Endothelial cell of umbilical vein (primary cell): ENCODE data around the gene SKIDA1. TPM values are rescaled to one million over a fixed set of nuclear protein-coding genes. Genes with fewer than 3 reads are reported as not detected.

ENCODE experiments used
- BruUV-seq: library from RNA; stranded (reverse); fragments of 400-500 nt; replicated peaks from 2 replicates; lab custom pipeline; 2021; lab: Mats Ljungman, UMichigan
- CTCF ChIA-PET: fragments of 300-600, 350-600 bp; sonication (Branson Sonifier 250); formaldehyde crosslinking; loops from one replicate; lab custom pipeline; 2021; ENCODE audit warnings: antibody characterized with exemption, inconsistent platforms; lab: Charles Lee
- POLR2A ChIA-PET: fragments of 300-600, 350-600 bp; sonication (Branson Sonifier 250); formaldehyde crosslinking; loops from one replicate; lab custom pipeline; 2021; ENCODE audit warnings: antibody characterized with exemption, inconsistent platforms; lab: Charles Lee
- DNase-seq: peaks from one replicate; pipeline ENCODE4 v3.0.0-alpha.2; 2011; ENCODE audit warnings: low read depth, low spot score
- FAIRE-seq: peaks from 2 replicates; lab custom pipeline; 2011; peaks lifted over from hg19 to GRCh38; lab: Jason Lieb, UNC
- H2AFZ ChIP-seq: 2 replicates; pipeline ENCODE4 v1.6.0; 2012; ENCODE audit warnings: low read depth, low read length, control low read depth, inconsistent platforms
- H3K27ac ChIP-seq: 2 replicates; pipeline ENCODE4 v1.5.1; 2011; ENCODE audit warnings: low read depth, mild to moderate bottlenecking, control low read depth, low read length, moderate library complexity; ENCODE audit not compliant: insufficient read depth
- H3K27me3 ChIP-seq, 2 experiments: 2 replicates each; pipeline versions ENCODE4 v1.6.0 to v1.6.1; 2011; ENCODE audit warnings: low read length in 2 of 2, mixed read lengths in 1 of 2; ENCODE audit not compliant: control insufficient read depth in 2 of 2, insufficient read depth in 2 of 2
- H3K36me3 ChIP-seq, 2 experiments: 2 replicates in 1 of 2; 3 replicates in 1 of 2; pipeline ENCODE4 v1.5.1; 2011; ENCODE audit warnings: low read length in 2 of 2, mild to moderate bottlenecking in 1 of 2, moderate library complexity in 1 of 2; ENCODE audit not compliant: control insufficient read depth in 2 of 2, insufficient read depth in 2 of 2; ENCODE audit errors: extremely low read depth in 1 of 2
- H3K4me1 ChIP-seq: 3 replicates; pipeline ENCODE4 v1.5.1; 2011; ENCODE audit warnings: mild to moderate bottlenecking, low read length; ENCODE audit not compliant: control insufficient read depth, insufficient read depth; ENCODE audit errors: extremely low read depth
- H3K4me2 ChIP-seq: 2 replicates; pipeline ENCODE4 v1.6.1; 2011; ENCODE audit warnings: low read length, control low read depth, mixed read lengths; ENCODE audit not compliant: insufficient read depth
- H3K4me3 ChIP-seq, 3 experiments: fragments of 200-600 bp in 1 of 3; sonication (generic), shearing (Covaris generic) in 1 of 3; replicated peaks in 1 of 3; 2 replicates each; pipeline ENCODE4 v1.5.1; 2011 to 2016; ENCODE audit warnings: control low read depth in 3 of 3, low read length in 3 of 3, mild to moderate bottlenecking in 2 of 3, inconsistent platforms in 1 of 3, low read depth in 1 of 3, moderate library complexity in 1 of 3; ENCODE audit not compliant: insufficient read depth in 1 of 3
- H3K79me2 ChIP-seq: 2 replicates; pipeline ENCODE4 v1.6.0; 2012; ENCODE audit warnings: low read length, inconsistent platforms; ENCODE audit not compliant: control insufficient read depth, insufficient read depth
- H3K9ac ChIP-seq: replicated peaks from 2 replicates; pipeline ENCODE3; 2011; ENCODE audit warnings: low read length, control low read depth; ENCODE audit not compliant: insufficient read depth; ENCODE audit errors: extremely low read depth
- H3K9me1 ChIP-seq: replicated peaks from 3 replicates; pipeline ENCODE4 v1.6.0; 2011; ENCODE audit warnings: mild to moderate bottlenecking, low read length; ENCODE audit not compliant: control insufficient read depth, insufficient read depth; ENCODE audit errors: extremely low read depth
- H3K9me3 ChIP-seq: replicated peaks from 2 replicates; pipeline ENCODE4 v1.5.1; 2012; ENCODE audit warnings: low read length, inconsistent platforms; ENCODE audit not compliant: control insufficient read depth, insufficient read depth
- H4K20me1 ChIP-seq: replicated peaks from 2 replicates; pipeline ENCODE3; 2011; ENCODE audit warnings: mild to moderate bottlenecking, low read length; ENCODE audit not compliant: control insufficient read depth, insufficient read depth; ENCODE audit errors: extremely low read depth
- FOS ChIP-seq: IDR thresholded peaks from 2 replicates; pipeline ENCODE4 v1.6.1; 2011; ENCODE audit warnings: mild to moderate bottlenecking, low read length, moderate library complexity, borderline replicate concordance; ENCODE audit not compliant: insufficient read depth
- JUN ChIP-seq: IDR thresholded peaks from 2 replicates; pipeline ENCODE4 v1.6.1; 2011; ENCODE audit warnings: borderline replicate concordance, low read depth; ENCODE audit not compliant: insufficient read length, insufficient read depth
- POLR2A ChIP-seq: IDR thresholded peaks from 2 replicates; pipeline ENCODE4 v1.6.1; 2012; ENCODE audit warnings: low read depth, mild to moderate bottlenecking, control low read depth, low read length
- dilution Hi-C: fragments of 300-500 bp; cut with MboI; formaldehyde crosslinking; loops from one replicate; pipeline ENCODE4 v1.15.0; 2019; ENCODE audit warnings: low sequenced_read_pairs; ENCODE audit not compliant: extremely low pct_ligation_motif_present
- intact Hi-C: fragments of 100-400 bp; cut with micrococcal nuclease; formaldehyde crosslinking; loops from one replicate; pipeline ENCODE4 v1.10.0; 2022
- microRNA counts: library from miRNA; unstranded; fragments of <30 nt; microRNA quantifications from one replicate; lab custom pipeline; 2016
- microRNA-seq: library from miRNA; unstranded; fragments of <30 nt; microRNA quantifications from one replicate; pipeline ENCODE4 v1.2.0, GENCODE V29; 2021; ENCODE audit warnings: borderline number of aligned reads, borderline replicate concordance
- polyA plus RNA-seq, 4 experiments: library from polyadenylated mRNA; depleted of rRNA in 3 of 4; stranded (reverse) in 3 of 4; unstranded in 1 of 4; fragments of >200 nt; gene quantifications; 2 replicates each; pipeline versions ENCODE4 v1.2.1 to v1.2.3, GENCODE V29; 2011 to 2012; ENCODE audit warnings: missing spikeins in 1 of 4
- small RNA-seq: library from RNA; depleted of rRNA; stranded (forward); fragments of <200 nt; gene quantifications from one replicate; pipeline ENCODE3, GENCODE V24; 2012; ENCODE audit warnings: low replicate concordance, low read depth; ENCODE audit not compliant: insufficient read depth, insufficient read length
- total RNA-seq: library from RNA; stranded (reverse); gene quantifications from 2 replicates; pipeline ENCODE4 v1.2.3, GENCODE V29; 2021

Gene SKIDA1
- total and polyA plus RNA-seq, 2 donors (not counting 3 experiments of a cell fraction or from before 2014, with no cell fraction given): 0.21 to 0.71 TPM

- Histone ChIP-seq H3K4me2 (no peak overlapping the region), H3K27me3 (no peaks in the 10 kb centered on the region), H3K36me3 (no peaks in the 10 kb centered on the region), H3K9me3 (no peaks in the 10 kb centered on the region), H3K79me2 (no peaks in the 10 kb centered on the region), H3K4me1 (no peaks in the 10 kb centered on the region), H3K27ac (no peak overlapping the region), H3K4me3 (no peak overlapping the region), H3K9me1 (no peaks in the 10 kb centered on the region), H2AFZ (no peak overlapping the region), H3K9ac (no peak overlapping the region), H4K20me1 (no peaks in the 10 kb centered on the region)
- intact Hi-C loops: no loop called here
- DNase-seq (no peak), FAIRE-seq (no peak)
- dilution Hi-C loops: no loop called here
- TF ChIP-seq FOS: no peak
- TF ChIP-seq POLR2A: no peak
- TF ChIP-seq JUN: no peak
- POLR2A ChIA-PET: no interaction called here
- CTCF ChIA-PET: interaction anchor here (0.6 to 1.0 kb wide), 2 partner anchors 19 to 58 kb away, joined by 3 to 4 read pairs; no protein-coding TSS in a partner anchor
- no TSS peak for BruUV-seq
These were observed 57.8 kb downstream of the SKIDA1 start for GRCh38 chr10:21467633-21468032.

- CTCF ChIA-PET: no interaction called here
- dilution Hi-C loops: no loop called here
- BruUV-seq: no TSS peak
These were observed 61.3 kb downstream of the SKIDA1 start for GRCh38 chr10:21464134-21464533.

More at GRCh38 chr10:21464134-21464533, 61.3 kb downstream of the SKIDA1 start:
- Histone ChIP-seq H3K27me3 (no peaks in the 10 kb centered on the region), H3K36me3 (no peaks in the 10 kb centered on the region), H3K9me1 (no peaks in the 10 kb centered on the region), H3K4me3 (no peak overlapping the region), H3K79me2 (no peaks in the 10 kb centered on the region), H3K9ac (no peak overlapping the region), H3K9me3 (no peaks in the 10 kb centered on the region), H3K4me2 (no peak overlapping the region), H2AFZ (no peak overlapping the region), H4K20me1 (no peaks in the 10 kb centered on the region), H3K4me1 (no peaks in the 10 kb centered on the region), H3K27ac (no peak overlapping the region)
- DNase-seq (no peak), FAIRE-seq (no peak)
- POLR2A ChIA-PET: no interaction called here
- TF ChIP-seq FOS: no peak
- intact Hi-C loops: no loop called here

MicroRNAs encoded within 50 kb of the gene (microRNA counts, 767-probe panel; counts per million panel counts)
- 723 counts per million, percentile 96 among the panel's probes with 10 or more counts for microRNA hsa-miR-1915-3p (lab: Ali Mortazavi, UCI)

Small RNA genes within 50 kb of the gene (microRNA-seq; reads per million reads assigned to microRNA genes)
- gene MIR1915: 1.9 reads per million

Small RNA genes within 50 kb of the gene (small RNA-seq; reads per million reads assigned to genes)
- gene MIR1915 (not detected), gene RF00019 (not detected), gene RNU6-306P (not detected)

Other genes with a start within 250 kb of the SKIDA1 start
- gene MLLT10, start 8.6 kb upstream of the SKIDA1 start, total RNA-seq: 54.0 and 54.6 TPM in 2 replicates
- gene MLLT10, start 8.6 kb upstream of the SKIDA1 start, polyA plus RNA-seq: 30.6 and 35.4 TPM in 2 replicates